Gastrocnemius medialis (tissue), 4 donors: ENCODE measurements around the gene VMAC.

Source experiments
- POLR2A ChIP-seq, 2 donors: fragments of 450-650 bp; IDR thresholded peaks; one replicate each; pipeline ENCODE4 v1.6.1; 2017; ENCODE audit warnings: antibody characterized with exemption in 2 of 2, mild to moderate bottlenecking in 2 of 2, moderate library complexity in 2 of 2
- TF ChIP-seq, protein P1 (sequence below), 5 experiments: fragments of 450-650 bp in 3 of 5; fragments of 200-600 bp in 2 of 5; sonication (generic) in 2 of 5; IDR thresholded peaks in 4 of 5; conservative IDR thresholded peaks in 1 of 5; 1 replicate in 4 of 5; 2 replicates in 1 of 5; pipeline ENCODE4 v1.5.1; 2016 to 2019; ENCODE audit warnings: antibody characterized with exemption in 5 of 5, mild to moderate bottlenecking in 3 of 5, moderate library complexity in 3 of 5

GRCh38 chr19:5958851-5959122 is 54.1 kb downstream of the VMAC start:
- TF ChIP-seq POLR2A (IDR thresholded peaks at IDR 0.05) = no peak
- TF ChIP-seq, protein P1, sequence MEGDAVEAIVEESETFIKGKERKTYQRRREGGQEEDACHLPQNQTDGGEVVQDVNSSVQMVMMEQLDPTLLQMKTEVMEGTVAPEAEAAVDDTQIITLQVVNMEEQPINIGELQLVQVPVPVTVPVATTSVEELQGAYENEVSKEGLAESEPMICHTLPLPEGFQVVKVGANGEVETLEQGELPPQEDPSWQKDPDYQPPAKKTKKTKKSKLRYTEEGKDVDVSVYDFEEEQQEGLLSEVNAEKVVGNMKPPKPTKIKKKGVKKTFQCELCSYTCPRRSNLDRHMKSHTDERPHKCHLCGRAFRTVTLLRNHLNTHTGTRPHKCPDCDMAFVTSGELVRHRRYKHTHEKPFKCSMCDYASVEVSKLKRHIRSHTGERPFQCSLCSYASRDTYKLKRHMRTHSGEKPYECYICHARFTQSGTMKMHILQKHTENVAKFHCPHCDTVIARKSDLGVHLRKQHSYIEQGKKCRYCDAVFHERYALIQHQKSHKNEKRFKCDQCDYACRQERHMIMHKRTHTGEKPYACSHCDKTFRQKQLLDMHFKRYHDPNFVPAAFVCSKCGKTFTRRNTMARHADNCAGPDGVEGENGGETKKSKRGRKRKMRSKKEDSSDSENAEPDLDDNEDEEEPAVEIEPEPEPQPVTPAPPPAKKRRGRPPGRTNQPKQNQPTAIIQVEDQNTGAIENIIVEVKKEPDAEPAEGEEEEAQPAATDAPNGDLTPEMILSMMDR (IDR thresholded peaks at IDR 0.05 in 4 of 5, conservative IDR thresholded peaks at IDR 0.05 in 1 of 5) = no peak
